ENCODE measurements around the gene CDH11. TPM values are rescaled to one million over a fixed set of nuclear protein-coding genes. Genes with fewer than 3 reads are reported as not detected.

Gene CDH11
- total RNA-seq, 1 donor from 2014 or later = 42.6 TPM

GRCh38 chr16:65049679-65050078 is 72.2 kb downstream of the CDH11 start:
- peaks cover 8% of the 10 kb centered on the region for H3K4me1 Mint-ChIP-seq (ENCODE audit: unreplicated experiment)
- peaks cover 2% of the 10 kb centered on the region for H3K27me3 Mint-ChIP-seq (ENCODE audit: unreplicated experiment)
- H3K4me3 Mint-ChIP-seq (ENCODE audit: unreplicated experiment) = no peak overlapping the region
- no peak for TF ChIP-seq CTCF (IDR thresholded peaks at IDR 0.05; ENCODE audit: unreplicated experiment)
- H3K9me3 Mint-ChIP-seq (ENCODE audit: unreplicated experiment) = no peaks in the 10 kb centered on the region
- DNase-seq (ENCODE audit: low spot score) = no peak
- H3K36me3 Mint-ChIP-seq (ENCODE audit: low read depth, unreplicated experiment) = no peaks in the 10 kb centered on the region
- no peak overlapping the region for H3K27ac Mint-ChIP-seq (ENCODE audit: unreplicated experiment)

GRCh38 chr16:65045961-65046360 is 75.9 kb downstream of the CDH11 start:
- no peak overlapping the region for H3K4me3 Mint-ChIP-seq (ENCODE audit: unreplicated experiment)
- TF ChIP-seq CTCF (IDR thresholded peaks at IDR 0.05; ENCODE audit: unreplicated experiment) = no peak
- H3K36me3 Mint-ChIP-seq (ENCODE audit: low read depth, unreplicated experiment) = peaks cover 4% of the 10 kb centered on the region
- no peak for DNase-seq (ENCODE audit: low spot score)
- no peak overlapping the region for H3K27ac Mint-ChIP-seq (ENCODE audit: unreplicated experiment)
- peaks cover 8% of the 10 kb centered on the region for H3K4me1 Mint-ChIP-seq (ENCODE audit: unreplicated experiment)
- H3K27me3 Mint-ChIP-seq (ENCODE audit: unreplicated experiment) = peaks cover 4% of the 10 kb centered on the region
- no peaks in the 10 kb centered on the region for H3K9me3 Mint-ChIP-seq (ENCODE audit: unreplicated experiment)

GRCh38 chr16:65044873-65045272 is 77.0 kb downstream of the CDH11 start:
- peaks cover 3% of the 10 kb centered on the region for H3K4me1 Mint-ChIP-seq (ENCODE audit: unreplicated experiment)
- no peak overlapping the region for H3K4me3 Mint-ChIP-seq (ENCODE audit: unreplicated experiment)
- H3K27ac Mint-ChIP-seq (ENCODE audit: unreplicated experiment) = no peak overlapping the region
- peaks cover 2% of the 10 kb centered on the region for H3K27me3 Mint-ChIP-seq (ENCODE audit: unreplicated experiment)
- DNase-seq (ENCODE audit: low spot score) = no peak
- no peak for TF ChIP-seq CTCF (IDR thresholded peaks at IDR 0.05; ENCODE audit: unreplicated experiment)
- H3K36me3 Mint-ChIP-seq (ENCODE audit: low read depth, unreplicated experiment) = peaks cover 4% of the 10 kb centered on the region
- H3K9me3 Mint-ChIP-seq (ENCODE audit: unreplicated experiment) = no peaks in the 10 kb centered on the region

- TF ChIP-seq CTCF (IDR thresholded peaks at IDR 0.05; ENCODE audit: unreplicated experiment) = no peak
- Mint-ChIP-seq H3K27ac (ENCODE audit: unreplicated experiment) (no peak overlapping the region), H3K4me1 (ENCODE audit: unreplicated experiment) (no peaks in the 10 kb centered on the region), H3K27me3 (ENCODE audit: unreplicated experiment) (peaks cover 5% of the 10 kb centered on the region), H3K4me3 (ENCODE audit: unreplicated experiment) (no peak overlapping the region), H3K9me3 (ENCODE audit: unreplicated experiment) (no peaks in the 10 kb centered on the region), H3K36me3 (ENCODE audit: low read depth, unreplicated experiment) (peaks cover 5% of the 10 kb centered on the region)
- no peak for DNase-seq (ENCODE audit: low spot score)
Observed at GRCh38 chr16:65044026-65044425, 77.8 kb downstream of the CDH11 start.

GRCh38 chr16:65042438-65043365 is 79.2 kb downstream of the CDH11 start:
- H3K9me3 Mint-ChIP-seq (ENCODE audit: unreplicated experiment) = no peaks in the 10 kb centered on the region
- no peaks in the 10 kb centered on the region for H3K4me1 Mint-ChIP-seq (ENCODE audit: unreplicated experiment)
- H3K27me3 Mint-ChIP-seq (ENCODE audit: unreplicated experiment) = peaks cover 5% of the 10 kb centered on the region
- TF ChIP-seq CTCF (IDR thresholded peaks at IDR 0.05; ENCODE audit: unreplicated experiment) = no peak
- H3K4me3 Mint-ChIP-seq (ENCODE audit: unreplicated experiment) = no peak overlapping the region
- no peak overlapping the region for H3K27ac Mint-ChIP-seq (ENCODE audit: unreplicated experiment)
- no peak for DNase-seq (ENCODE audit: low spot score)
- H3K36me3 Mint-ChIP-seq (ENCODE audit: low read depth, unreplicated experiment) = peaks cover 6% of the 10 kb centered on the region

All from endothelial cell (in vitro differentiated cells).